ENCODE data around the gene LSR.
A peak's percentile ranks its signal among the peaks of the same experiment; 100 is the strongest.
"Not testable (repeated sequence)": the region's sequence is repeated elsewhere in the genome, so short reads cannot be mapped to it uniquely, and the experiment has no call there.

Gene LSR

DNA sequence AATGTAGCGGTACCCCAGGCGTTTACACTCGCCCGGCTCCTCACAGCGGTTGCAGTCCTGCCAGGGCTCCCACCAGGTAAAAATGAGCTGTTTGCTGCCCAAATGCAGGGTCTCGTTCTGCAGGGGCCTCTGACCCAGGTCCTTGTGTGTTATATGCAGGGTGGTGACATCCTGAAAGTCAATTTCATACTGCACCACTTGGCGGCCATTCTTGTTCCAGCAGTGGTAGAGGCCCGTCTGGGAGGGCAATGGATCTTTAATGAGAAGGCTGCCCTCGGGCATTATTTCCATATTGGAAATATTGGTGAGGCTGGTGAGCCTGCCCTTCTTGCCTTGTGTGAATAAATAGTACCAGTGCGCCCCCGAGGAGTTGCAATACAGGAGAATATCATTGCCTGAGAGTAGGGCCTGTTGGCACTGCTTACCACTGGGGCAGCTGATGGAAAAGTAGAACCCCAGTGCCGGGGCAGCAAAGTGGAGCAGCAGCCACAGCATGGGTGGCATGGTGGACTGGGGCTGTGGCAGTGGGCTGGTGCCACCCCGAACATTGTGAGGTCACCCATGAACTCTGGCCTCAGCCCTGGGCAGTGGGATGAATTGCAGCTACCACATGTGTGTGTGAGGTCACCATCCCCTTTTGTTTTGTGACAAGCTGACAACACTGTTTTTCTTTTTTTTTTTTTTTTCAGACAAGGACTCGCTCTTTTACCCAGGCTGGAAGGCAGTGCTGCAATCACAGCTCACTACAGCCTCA is 20.4 kb upstream of the LSR start, which contains the start of gene FAM187B:
Gene FAM187B, minus strand, starts transcription at position 563 of the 754 bp plus-strand sequence. Its CDS starts 59 bp downstream, at position 504.
- TF ChIP-seq, protein P1, sequence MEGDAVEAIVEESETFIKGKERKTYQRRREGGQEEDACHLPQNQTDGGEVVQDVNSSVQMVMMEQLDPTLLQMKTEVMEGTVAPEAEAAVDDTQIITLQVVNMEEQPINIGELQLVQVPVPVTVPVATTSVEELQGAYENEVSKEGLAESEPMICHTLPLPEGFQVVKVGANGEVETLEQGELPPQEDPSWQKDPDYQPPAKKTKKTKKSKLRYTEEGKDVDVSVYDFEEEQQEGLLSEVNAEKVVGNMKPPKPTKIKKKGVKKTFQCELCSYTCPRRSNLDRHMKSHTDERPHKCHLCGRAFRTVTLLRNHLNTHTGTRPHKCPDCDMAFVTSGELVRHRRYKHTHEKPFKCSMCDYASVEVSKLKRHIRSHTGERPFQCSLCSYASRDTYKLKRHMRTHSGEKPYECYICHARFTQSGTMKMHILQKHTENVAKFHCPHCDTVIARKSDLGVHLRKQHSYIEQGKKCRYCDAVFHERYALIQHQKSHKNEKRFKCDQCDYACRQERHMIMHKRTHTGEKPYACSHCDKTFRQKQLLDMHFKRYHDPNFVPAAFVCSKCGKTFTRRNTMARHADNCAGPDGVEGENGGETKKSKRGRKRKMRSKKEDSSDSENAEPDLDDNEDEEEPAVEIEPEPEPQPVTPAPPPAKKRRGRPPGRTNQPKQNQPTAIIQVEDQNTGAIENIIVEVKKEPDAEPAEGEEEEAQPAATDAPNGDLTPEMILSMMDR (IDR thresholded peaks at IDR 0.05; ENCODE audit: low read depth, low read length, missing control alignments), result no peak
- no peak for DNase-seq
- in situ Hi-C loops (cut with HindIII; ENCODE audit: low pct_ligation_motif_present, low sequenced_read_pairs), result no loop called here

DNA sequence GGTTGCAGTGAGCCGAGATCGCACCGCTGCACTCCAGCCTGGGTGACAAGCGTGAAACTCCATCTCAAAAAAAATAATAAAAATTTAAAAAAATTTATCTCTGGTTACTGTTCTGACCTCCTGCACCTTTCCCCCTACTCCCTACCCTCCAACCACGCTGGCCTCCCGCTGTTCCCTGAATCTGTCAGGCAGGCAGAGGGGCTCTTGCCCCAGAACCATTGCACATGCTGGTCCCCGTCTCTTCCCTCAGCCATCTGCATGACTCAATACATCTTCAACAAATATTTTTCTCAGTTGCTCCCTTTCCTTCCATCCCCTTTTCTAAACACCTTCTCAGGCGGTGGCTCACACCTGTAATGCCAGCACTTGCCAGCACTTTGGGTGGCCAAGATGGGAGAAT is 19.2 kb upstream of the LSR start:
- DNase-seq, result no peak
- in situ Hi-C loops (cut with HindIII; ENCODE audit: low pct_ligation_motif_present, low sequenced_read_pairs), result no loop called here
- TF ChIP-seq, protein P1 (IDR thresholded peaks at IDR 0.05; ENCODE audit: low read depth, low read length, missing control alignments), result no peak
- Histone ChIP-seq H3K27me3 (replicated peaks) (no peaks in the 10 kb centered on the region), H3K4me3 (ENCODE audit: low read depth, low read length) (no peak overlapping the region), H3K36me3 (replicated peaks) (no peaks in the 10 kb centered on the region), H3K27ac (no peak overlapping the region)

More for the DNA sequence above, 20.4 kb upstream of the LSR start, which contains the start of gene FAM187B:
- no peak within 1 kb of the TSS for H3K27ac ChIP-seq
- H3K4me3 ChIP-seq (ENCODE audit: low read depth, low read length), result no peak within 1 kb of the TSS
- no peaks in the 10 kb centered on the region for H3K27me3 ChIP-seq (replicated peaks)
- no peaks in the 10 kb centered on the region for H3K36me3 ChIP-seq (replicated peaks)

DNA sequence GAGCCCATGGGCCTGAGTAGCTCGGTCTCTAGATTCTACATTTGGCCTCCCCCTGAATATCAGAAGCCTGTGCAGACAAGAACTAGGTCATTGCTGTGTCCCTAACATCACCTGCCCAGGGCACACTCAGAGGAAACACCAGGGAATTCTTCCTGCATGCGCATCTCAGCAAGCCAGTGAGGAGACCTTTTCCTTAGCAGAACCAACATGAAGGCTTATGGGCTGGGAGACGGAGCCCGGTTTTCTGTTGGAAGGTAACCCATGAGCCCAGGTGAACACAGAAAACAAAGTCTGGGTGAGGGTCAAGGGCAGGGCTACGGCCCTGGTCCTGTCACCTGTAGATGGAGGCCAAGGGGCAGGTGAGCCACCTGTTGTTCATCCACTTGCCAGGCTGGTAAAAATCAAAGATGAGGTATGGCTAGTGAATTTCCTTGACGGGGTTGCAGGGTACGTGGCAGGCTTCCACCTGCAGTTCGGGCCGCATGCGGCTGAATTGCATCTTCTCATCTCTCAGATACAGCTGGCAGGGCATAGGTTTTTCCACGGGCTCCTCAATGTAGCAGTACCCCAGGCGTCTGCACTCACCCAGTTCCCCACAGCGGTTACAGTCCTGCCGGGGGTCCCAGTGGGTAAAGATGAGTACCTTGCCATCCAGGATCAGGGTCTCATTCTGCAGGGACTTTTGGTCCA is 16.7 kb upstream of the LSR start:
- Histone ChIP-seq H3K4me3 (ENCODE audit: low read depth, low read length) (no peak overlapping the region), H3K27ac (no peak overlapping the region), H3K27me3 (replicated peaks) (no peaks in the 10 kb centered on the region), H3K36me3 (replicated peaks) (no peaks in the 10 kb centered on the region)
- no peak for DNase-seq
- in situ Hi-C loops (cut with HindIII; ENCODE audit: low pct_ligation_motif_present, low sequenced_read_pairs), result no loop called here
- TF ChIP-seq, protein P1 (IDR thresholded peaks at IDR 0.05; ENCODE audit: low read depth, low read length, missing control alignments), result no peak

DNA sequence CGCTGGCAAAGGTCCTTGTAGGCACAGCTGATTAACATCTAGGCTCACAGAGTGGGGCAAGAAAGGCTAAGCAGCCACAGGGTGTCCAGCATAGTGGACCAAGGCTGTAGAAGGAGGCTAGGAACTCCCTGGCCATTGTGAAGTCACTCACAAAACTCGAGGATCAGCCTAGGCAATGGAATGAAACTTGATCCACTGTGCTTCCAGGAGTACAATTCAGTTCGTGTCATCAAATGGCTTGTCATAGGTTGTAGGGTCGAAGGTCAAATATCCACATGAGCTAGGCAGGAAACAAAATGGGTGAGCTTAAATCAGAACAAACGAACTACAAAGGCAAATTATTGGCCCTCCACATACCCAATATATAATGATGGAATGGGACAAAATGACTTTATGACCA is 15.9 kb upstream of the LSR start:
- Histone ChIP-seq H3K27ac (no peak overlapping the region), H3K36me3 (replicated peaks) (no peaks in the 10 kb centered on the region), H3K27me3 (replicated peaks) (no peaks in the 10 kb centered on the region), H3K4me3 (ENCODE audit: low read depth, low read length) (no peak overlapping the region)
- in situ Hi-C loops (cut with HindIII; ENCODE audit: low pct_ligation_motif_present, low sequenced_read_pairs), result no loop called here
- TF ChIP-seq, protein P1 (IDR thresholded peaks at IDR 0.05; ENCODE audit: low read depth, low read length, missing control alignments), result no peak
- DNase-seq, result no peak

DNA sequence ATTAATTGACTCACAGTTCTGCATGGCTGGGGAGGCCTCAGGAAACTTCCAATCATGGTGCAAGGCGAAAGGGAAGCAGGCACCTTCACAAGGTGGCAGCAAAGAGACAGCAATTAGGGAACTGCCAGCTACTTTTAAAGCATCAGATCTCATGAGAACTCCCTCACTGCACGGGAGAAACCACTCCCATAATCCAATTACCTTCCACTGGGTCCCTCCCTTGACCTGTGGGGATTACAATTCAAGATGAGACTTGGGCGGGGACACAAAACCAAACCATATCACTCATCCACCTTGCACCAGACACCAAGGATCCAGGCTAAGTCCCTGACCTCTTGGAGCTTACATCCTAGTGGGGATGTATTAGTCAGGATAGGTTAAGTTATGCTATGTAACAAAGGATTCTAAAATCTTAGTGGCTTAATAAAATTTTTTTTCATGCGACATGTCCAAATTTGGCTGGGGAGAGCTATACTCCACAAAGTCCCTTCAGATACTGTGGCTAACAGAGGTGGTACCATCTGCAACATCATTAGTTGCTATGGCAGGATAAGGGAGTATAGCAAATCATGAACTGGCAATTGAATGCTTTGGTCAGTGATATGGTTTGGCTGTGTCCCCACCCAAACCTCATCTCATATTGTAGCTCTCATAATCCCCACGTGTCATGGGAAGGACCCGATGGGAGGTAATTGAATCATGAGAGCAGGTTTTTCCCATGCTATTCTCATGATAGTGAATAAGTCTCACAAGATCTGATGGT is 12.0 kb upstream of the LSR start:
- TF ChIP-seq, protein P1 (IDR thresholded peaks at IDR 0.05; ENCODE audit: low read depth, low read length, missing control alignments), result peak; percentile 1
- Histone ChIP-seq H3K4me3 (ENCODE audit: low read depth, low read length) (no peak overlapping the region), H3K36me3 (replicated peaks) (no peaks in the 10 kb centered on the region), H3K27ac (no peak overlapping the region), H3K27me3 (replicated peaks) (no peaks in the 10 kb centered on the region)
- DNase-seq, result no peak
- in situ Hi-C loops (cut with HindIII; ENCODE audit: low pct_ligation_motif_present, low sequenced_read_pairs), result no loop called here

DNA sequence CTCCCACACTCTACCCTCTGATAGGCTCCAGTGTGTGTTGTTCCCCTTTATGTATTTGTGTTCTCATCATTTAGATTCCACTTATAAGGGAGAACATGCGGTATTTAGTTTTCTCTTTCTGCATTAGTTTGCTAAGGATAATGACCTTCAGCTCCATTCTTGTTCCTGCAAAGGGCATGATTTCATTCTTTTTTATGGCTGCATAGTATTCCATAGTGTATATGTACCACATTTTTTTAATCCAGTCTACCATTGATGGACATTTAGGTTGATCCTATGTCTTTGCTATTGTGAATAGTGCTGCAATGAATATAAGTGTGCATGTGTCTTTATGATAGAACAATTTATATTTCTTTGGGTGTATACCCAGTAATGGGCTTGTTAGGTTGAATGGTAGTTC is 9.2 kb upstream of the LSR start:
- H3K4me3 ChIP-seq (ENCODE audit: low read depth, low read length); in situ Hi-C loops (cut with HindIII; ENCODE audit: low pct_ligation_motif_present, low sequenced_read_pairs); DNase-seq; H3K27ac ChIP-seq; H3K36me3 ChIP-seq (replicated peaks); H3K27me3 ChIP-seq (replicated peaks): not testable (repeated sequence)
